ENCODE results near the gene VAV2. TPM values are rescaled to one million over a fixed set of nuclear protein-coding genes. Genes with fewer than 3 reads are reported as not detected.
"Not testable (repeated sequence)": the region's sequence is repeated elsewhere in the genome, so short reads cannot be mapped to it uniquely, and the experiment has no call there.

VAV2 gene
- total and polyA plus RNA-seq, 12 donors: 2.9 to 7.1 (median 5.0) TPM

DNA sequence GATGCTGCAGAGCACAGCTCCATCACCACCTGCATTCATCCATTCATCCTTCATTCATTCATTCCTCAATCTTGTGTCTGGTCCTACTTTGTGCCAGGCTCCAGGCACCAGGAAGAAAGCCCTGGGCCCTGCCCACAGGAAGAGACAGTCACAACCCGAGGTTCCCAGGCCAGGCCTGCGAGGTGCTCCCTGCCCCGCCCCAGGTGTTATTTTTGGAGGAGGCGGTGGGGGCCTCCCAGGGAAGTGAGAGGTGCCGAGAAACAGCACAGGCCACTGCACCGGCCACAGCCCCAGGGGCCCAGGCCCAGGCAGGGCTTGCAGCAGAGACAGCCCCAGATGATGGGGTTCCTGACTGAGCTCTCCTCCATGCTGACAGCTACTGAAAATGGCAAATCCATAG lies 33.4 kb downstream of the VAV2 start:
- Histone ChIP-seq H3K4me3 (no peak overlapping the region), H3K4me1 (peaks cover 11 to 60% (median 35%) of the 10 kb centered on the region in 9 donors), H3K36me3 (no peaks in the 10 kb centered on the region), H3K9me3 (peaks cover 0 to 3% (median 0%) of the 10 kb centered on the region in 11 donors), H3K27ac (no peak overlapping the region), H3K27me3 (no peaks in the 10 kb centered on the region)
- DNase-seq (peak in 1 of 2 donors; percentile 4), ATAC-seq (no peak)
- intact Hi-C loops (cut with DNase I): no loop called here
- 58 to 71% methylated on average over 6 of the region's 6 CpGs for WGBS, 2 donors
- TF ChIP-seq, protein P1, sequence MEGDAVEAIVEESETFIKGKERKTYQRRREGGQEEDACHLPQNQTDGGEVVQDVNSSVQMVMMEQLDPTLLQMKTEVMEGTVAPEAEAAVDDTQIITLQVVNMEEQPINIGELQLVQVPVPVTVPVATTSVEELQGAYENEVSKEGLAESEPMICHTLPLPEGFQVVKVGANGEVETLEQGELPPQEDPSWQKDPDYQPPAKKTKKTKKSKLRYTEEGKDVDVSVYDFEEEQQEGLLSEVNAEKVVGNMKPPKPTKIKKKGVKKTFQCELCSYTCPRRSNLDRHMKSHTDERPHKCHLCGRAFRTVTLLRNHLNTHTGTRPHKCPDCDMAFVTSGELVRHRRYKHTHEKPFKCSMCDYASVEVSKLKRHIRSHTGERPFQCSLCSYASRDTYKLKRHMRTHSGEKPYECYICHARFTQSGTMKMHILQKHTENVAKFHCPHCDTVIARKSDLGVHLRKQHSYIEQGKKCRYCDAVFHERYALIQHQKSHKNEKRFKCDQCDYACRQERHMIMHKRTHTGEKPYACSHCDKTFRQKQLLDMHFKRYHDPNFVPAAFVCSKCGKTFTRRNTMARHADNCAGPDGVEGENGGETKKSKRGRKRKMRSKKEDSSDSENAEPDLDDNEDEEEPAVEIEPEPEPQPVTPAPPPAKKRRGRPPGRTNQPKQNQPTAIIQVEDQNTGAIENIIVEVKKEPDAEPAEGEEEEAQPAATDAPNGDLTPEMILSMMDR (IDR thresholded peaks at IDR 0.05): no peak

- H3K27me3 ChIP-seq; DNase-seq; ATAC-seq; intact Hi-C loops (cut with DNase I); H3K27ac ChIP-seq; H3K36me3 ChIP-seq; H3K9me3 ChIP-seq; H3K4me3 ChIP-seq: not testable (repeated sequence)
- H3K4me1 ChIP-seq: peaks cover 11 to 59% (median 35%) of the 10 kb centered on the region in 9 donors
- WGBS, 2 donors: no CpG with 5 or more reads among the region's 7 CpGs
Measured at GRCh38 chr9:133957772-133958171, 34.4 kb downstream of the VAV2 start.

- H3K27ac ChIP-seq: peak overlapping the region in 1 of 10 donors; percentile 68
- ATAC-seq: no peak
- peaks cover 11 to 56% (median 35%) of the 10 kb centered on the region in 9 donors for H3K4me1 ChIP-seq
- intact Hi-C loops (cut with DNase I): no loop called here
- H3K27me3 ChIP-seq: no peaks in the 10 kb centered on the region
- DNase-seq: peak in 1 of 2 donors; percentile 10
- WGBS, 2 donors: 77 to 79% methylated on average over 13 of the region's 13 CpGs
- no peak overlapping the region for H3K4me3 ChIP-seq
- H3K36me3 ChIP-seq: no peaks in the 10 kb centered on the region
- H3K9me3 ChIP-seq: no peaks in the 10 kb centered on the region
- TF ChIP-seq, protein P1 (IDR thresholded peaks at IDR 0.05): no peak
Measured at GRCh38 chr9:133957328-133957727, 34.8 kb downstream of the VAV2 start.

DNA sequence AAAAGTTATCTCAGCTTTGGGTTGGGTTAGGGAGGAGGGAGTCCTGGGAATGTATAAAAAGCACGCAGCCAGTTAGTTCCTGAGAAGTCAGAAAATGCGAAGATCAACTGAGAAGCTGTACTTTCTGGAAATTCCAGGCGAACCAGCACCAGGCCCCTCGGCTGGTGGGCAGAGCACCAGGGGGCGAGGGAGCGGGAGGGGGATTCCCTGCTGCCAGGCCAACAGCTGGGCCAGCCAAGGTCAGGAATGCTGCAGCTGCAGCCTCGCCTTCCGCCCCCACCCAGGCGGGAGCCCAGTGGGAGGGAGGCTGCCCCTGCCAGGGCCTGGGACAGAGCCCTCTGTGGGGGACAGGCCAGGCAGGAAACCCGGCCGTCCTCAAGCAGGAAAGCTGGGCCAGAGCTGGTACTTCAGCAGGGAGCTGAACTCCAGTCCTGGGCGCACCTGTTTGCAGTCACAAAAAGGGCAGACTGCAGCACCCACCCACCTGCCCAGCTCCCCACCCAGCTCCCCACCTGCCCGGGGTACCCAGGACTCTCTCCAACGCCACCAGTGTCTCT lies 35.5 kb downstream of the VAV2 start:
- Histone ChIP-seq H3K36me3 (no peaks in the 10 kb centered on the region), H3K4me3 (peak overlapping the region in 3 of 10 donors; percentile 15 to 27 (median 19)), H3K27me3 (no peaks in the 10 kb centered on the region), H3K9me3 (no peaks in the 10 kb centered on the region), H3K4me1 (peaks cover 11 to 57% (median 35%) of the 10 kb centered on the region in 9 donors), H3K27ac (peak overlapping the region in 8 of 10 donors; percentile 27 to 68 (median 44))
- ATAC-seq (peak in 7 of 8 donors; percentile 50 to 81 (median 65)), DNase-seq (peak in 1 of 2 donors; percentile 39)
- WGBS, 2 donors: 42 to 54% methylated on average over 14 of the region's 14 CpGs
- TF ChIP-seq, protein P1 (IDR thresholded peaks at IDR 0.05): no peak
- intact Hi-C loops (cut with DNase I): no loop called here

- intact Hi-C loops (cut with DNase I): no loop called here
- Histone ChIP-seq H3K4me1 (peaks cover 11 to 63% (median 42%) of the 10 kb centered on the region in 9 donors), H3K27me3 (no peaks in the 10 kb centered on the region), H3K4me3 (peak overlapping the region in 5 of 10 donors; percentile 13 to 27 (median 19)), H3K9me3 (no peaks in the 10 kb centered on the region), H3K36me3 (no peaks in the 10 kb centered on the region), H3K27ac (peak overlapping the region in 8 of 10 donors; percentile 27 to 68 (median 44))
- DNase-seq: no peak
- WGBS, 2 donors: 20 to 22% methylated on average over 15 of the region's 15 CpGs
- TF ChIP-seq, protein P1 (IDR thresholded peaks at IDR 0.05): no peak
- ATAC-seq: peak in 2 of 8 donors; percentile 28 to 37
Measured at GRCh38 chr9:133955821-133956411, 36.2 kb downstream of the VAV2 start.
